HK-2 (cell line): ENCODE results near the gene PYGO2.
"Not testable (repeated sequence)": the region's sequence is repeated elsewhere in the genome, so short reads cannot be mapped to it uniquely, and the experiment has no call there.

Experiments
- DNase-seq: peaks from one replicate; pipeline ENCODE4 v3.0.0-alpha.2; 2018; ENCODE audit not compliant: unreplicated experiment

The PYGO2 gene

DNA sequence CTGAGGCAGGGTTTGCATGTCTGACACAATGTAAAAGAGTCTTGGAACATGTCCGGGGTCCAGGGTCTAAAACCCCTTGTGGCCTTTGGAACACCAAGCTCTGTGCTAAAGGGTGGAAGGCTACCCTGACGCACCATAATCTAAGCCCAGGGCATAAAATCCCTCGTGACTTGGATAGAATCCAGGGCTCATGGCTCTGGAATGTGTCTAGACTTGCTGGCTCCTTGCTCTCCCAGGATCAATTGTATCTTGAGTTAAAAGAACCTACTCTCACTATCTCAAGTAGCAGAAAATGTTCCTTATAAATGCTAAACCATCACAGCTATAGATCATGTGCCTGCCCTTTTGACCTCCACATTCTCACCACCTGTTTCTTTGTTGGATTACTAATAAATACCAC lies 53.5 kb downstream of the PYGO2 start:
- DNase-seq: not testable (repeated sequence)
